SU-DHL-6 (cell line): ENCODE data around the gene RDH13.

ENCODE experiments used
- H2AFZ ChIP-seq: fragments of 200-600 bp; sonication (generic); 2 replicates; pipeline ENCODE4 v1.6.1; 2014; ENCODE audit warnings: low read depth, mild to moderate bottlenecking, moderate library complexity, mixed read lengths, antibody characterized with exemption, low read length; ENCODE audit not compliant: severe bottlenecking
- H3F3A ChIP-seq: fragments of 200-600 bp; shearing (Covaris generic); 2 replicates; pipeline ENCODE4 v1.6.0; 2016; ENCODE audit warnings: antibody characterized with exemption, mild to moderate bottlenecking; ENCODE audit not compliant: insufficient read depth
- H3K27ac ChIP-seq: fragments of 200-600 bp; sonication (generic); 2 replicates; pipeline ENCODE4 v1.5.1; 2016; ENCODE audit warnings: low read depth, mild to moderate bottlenecking, low read length, moderate library complexity, mixed read lengths
- H3K27me3 ChIP-seq: fragments of 200-600 bp; sonication (generic), shearing (Covaris generic); 2 replicates; pipeline ENCODE4 v1.6.0; 2014; ENCODE audit warnings: mild to moderate bottlenecking, low read length
- H3K36me3 ChIP-seq: fragments of 200-600 bp; sonication (generic); 2 replicates; pipeline ENCODE4 v1.6.1; 2014; ENCODE audit warnings: mild to moderate bottlenecking, low read length, mixed read lengths
- H3K4me2 ChIP-seq: fragments of 300-600, 200-600 bp; shearing (Covaris generic), sonication (generic); 2 replicates; pipeline ENCODE4 v1.6.0; 2014; ENCODE audit warnings: low read length, low read depth, mild to moderate bottlenecking; ENCODE audit not compliant: poor library complexity, severe bottlenecking
- H3K4me3 ChIP-seq: fragments of 200-600 bp; sonication (generic); 2 replicates; pipeline ENCODE4 v1.5.1; 2014; ENCODE audit warnings: antibody characterized with exemption, low read length, mild to moderate bottlenecking, mixed read lengths; ENCODE audit not compliant: insufficient read depth, poor library complexity, severe bottlenecking
- H3K79me2 ChIP-seq: fragments of 200-600 bp; sonication (generic); 2 replicates; pipeline ENCODE4 v1.6.1; 2014; ENCODE audit warnings: mild to moderate bottlenecking, low read length, moderate library complexity; ENCODE audit not compliant: insufficient read depth
- H3K9ac ChIP-seq: fragments of 200-600 bp; sonication (generic); 2 replicates; pipeline ENCODE4 v1.7.0; 2014; ENCODE audit warnings: mild to moderate bottlenecking, low read length
- H3K9me2 ChIP-seq: fragments of 200-600 bp; sonication (generic); replicated peaks from 2 replicates; pipeline ENCODE4 v1.6.1; 2014; ENCODE audit warnings: low read length; ENCODE audit not compliant: insufficient read depth
- H3K9me3 ChIP-seq: fragments of 200-600 bp; sonication (generic); 2 replicates; pipeline ENCODE4 v1.6.1; 2014; ENCODE audit warnings: low read length, mixed read lengths; ENCODE audit not compliant: insufficient read depth
- H4K20me1 ChIP-seq: fragments of 200-600 bp; sonication (generic); 2 replicates; pipeline ENCODE4 v1.6.1; 2014; ENCODE audit warnings: low read depth, mild to moderate bottlenecking, antibody characterized with exemption, low read length, moderate library complexity, mixed read lengths
- CTCF ChIP-seq: fragments of 200-600 bp; sonication (generic); IDR thresholded peaks from one replicate; pipeline ENCODE4 v1.5.1; 2017; ENCODE audit warnings: antibody characterized with exemption, mild to moderate bottlenecking, low read length, moderate library complexity; ENCODE audit not compliant: insufficient read depth, poor library complexity, severe bottlenecking
- EZH2phosphoT487 ChIP-seq: fragments of 200-600 bp; sonication (generic), shearing (Covaris generic); conservative IDR thresholded peaks from 2 replicates; pipeline ENCODE4 v1.6.1; 2018; ENCODE audit warnings: mild to moderate bottlenecking, antibody characterized with exemption, low read length, moderate library complexity, mixed read lengths

The RDH13 gene

DNA sequence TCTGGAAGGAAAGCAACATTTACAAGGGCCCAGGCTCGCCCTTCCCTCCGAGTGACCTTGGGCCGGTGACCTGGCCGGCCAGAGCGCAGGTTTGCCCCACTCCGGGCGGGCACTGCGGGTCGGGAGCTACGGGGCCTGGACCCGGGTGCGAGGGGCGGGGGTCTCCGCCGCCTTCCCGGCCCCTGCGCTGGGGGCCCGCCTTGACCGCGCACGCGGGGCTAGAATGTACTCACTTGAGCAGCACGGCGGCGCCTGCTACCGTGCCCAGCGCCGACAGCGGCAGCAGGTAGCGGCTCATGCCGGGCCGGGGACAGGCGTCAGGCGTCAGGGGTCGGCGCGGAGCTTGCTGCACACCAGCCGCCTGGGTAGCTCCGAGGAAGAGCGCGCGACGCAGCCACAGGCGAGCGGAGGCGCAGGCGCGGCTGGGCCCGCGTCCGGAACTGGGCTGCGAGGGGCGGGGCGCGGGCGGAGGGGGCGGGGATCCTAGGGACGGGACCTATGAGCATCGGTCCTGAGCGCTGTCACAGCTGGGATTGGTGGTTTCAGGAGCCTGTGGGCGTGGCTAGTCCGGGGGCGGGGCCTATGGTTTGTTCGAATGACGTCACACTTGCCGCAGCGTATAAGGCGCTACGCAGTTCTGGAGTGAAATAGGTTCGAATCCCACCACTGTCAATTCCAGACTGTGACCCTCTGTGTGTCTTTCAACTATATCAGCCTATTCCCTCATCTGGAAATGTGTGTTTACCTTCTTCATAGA is at the start of gene RDH13:
TSS of gene RDH13 (minus strand) at position 414 of the 757 bp plus-strand sequence. CDS start at position 298, 116 bp downstream.
- Histone ChIP-seq H2AFZ (peak within 1 kb of the TSS; percentile 45), H3F3A (no peaks in the 10 kb centered on the region), H3K4me3 (peak within 1 kb of the TSS; percentile 89), H3K36me3 (no peaks in the 10 kb centered on the region), H3K27me3 (no peaks in the 10 kb centered on the region), H3K9ac (peak within 1 kb of the TSS; percentile 91), H3K79me2 (peaks cover 16% of the 10 kb centered on the region), H3K9me2 (no peaks in the 10 kb centered on the region), H3K4me2 (peak within 1 kb of the TSS; percentile 68), H3K27ac (peak within 1 kb of the TSS; percentile 61), H3K9me3 (no peaks in the 10 kb centered on the region), H4K20me1 (no peaks in the 10 kb centered on the region)
- TF ChIP-seq CTCF (no peak), EZH2phosphoT487 (no peak)

DNA sequence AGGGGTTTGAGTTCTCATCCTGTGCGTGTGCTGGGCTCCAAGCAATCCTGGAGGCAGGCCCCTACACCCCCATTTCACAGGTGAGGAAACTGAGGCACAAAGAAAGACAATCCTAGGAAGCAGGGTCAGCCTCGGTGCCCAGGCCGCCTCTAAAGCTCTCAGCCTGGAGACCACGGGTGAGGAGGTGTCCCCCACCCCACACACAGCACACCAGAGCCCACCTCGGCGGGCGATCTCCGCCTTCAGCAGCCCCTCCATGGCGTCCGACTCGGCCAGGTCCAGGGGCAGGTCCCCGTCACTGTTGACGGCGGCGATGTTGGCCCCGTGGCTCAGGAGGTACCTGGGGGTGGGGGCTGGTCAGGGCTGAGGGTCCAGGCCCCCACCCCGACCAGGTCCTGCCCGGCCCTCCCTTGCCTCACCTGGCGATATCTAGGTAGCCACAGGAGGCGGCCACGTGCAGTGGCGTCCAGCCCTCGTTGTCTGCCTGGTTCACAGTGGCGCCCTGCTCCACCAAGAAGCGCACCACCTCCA is 49.4 kb upstream of the RDH13 start:
- Histone ChIP-seq H3K9me2 (no peaks in the 10 kb centered on the region), H3F3A (peaks cover 8% of the 10 kb centered on the region), H3K27ac (peak overlapping the region; percentile 91), H3K79me2 (peaks cover 85% of the 10 kb centered on the region), H3K36me3 (0 out of 2 replicates have a peak, but pooled peaks cover 3% of the 10 kb centered on the region), H3K4me2 (peak overlapping the region; percentile 80), H3K9ac (peak overlapping the region; percentile 94), H2AFZ (no peak overlapping the region), H3K4me3 (no peak overlapping the region), H3K27me3 (no peaks in the 10 kb centered on the region), H3K9me3 (no peaks in the 10 kb centered on the region), H4K20me1 (no peaks in the 10 kb centered on the region; the same call in 1 of the 2 replicates)
- TF ChIP-seq CTCF (no peak), EZH2phosphoT487 (no peak)

- Histone ChIP-seq H3K9me2 (no peaks in the 10 kb centered on the region), H3K9me3 (no peaks in the 10 kb centered on the region), H3F3A (peaks cover 8% of the 10 kb centered on the region), H2AFZ (no peak overlapping the region), H3K27ac (no peak overlapping the region), H4K20me1 (no peaks in the 10 kb centered on the region; the same call in 1 of the 2 replicates), H3K36me3 (0 out of 2 replicates have a peak, but pooled peaks cover 3% of the 10 kb centered on the region), H3K4me3 (no peak overlapping the region), H3K79me2 (peaks cover 86% of the 10 kb centered on the region), H3K27me3 (no peaks in the 10 kb centered on the region), H3K9ac (no peak overlapping the region), H3K4me2 (no peak overlapping the region)
- TF ChIP-seq CTCF = no peak
- TF ChIP-seq EZH2phosphoT487 = no peak
These were observed 48.4 kb upstream of the RDH13 start for GRCh38 chr19:55111238-55111831.
